OCI-LY7 (cell line): ENCODE data around the gene SREBF1. TPM values are rescaled to one million over a fixed set of nuclear protein-coding genes. Genes with fewer than 3 reads are reported as not detected.

Experiments
- BruUV-seq: library from RNA; stranded (reverse); fragments of 400-500 nt; replicated peaks from 2 replicates; lab custom pipeline; 2021; lab: Mats Ljungman, UMichigan
- CTCF ChIA-PET: fragments of 300-600 bp; sonication (Branson Sonifier 250); formaldehyde crosslinking; loops from one replicate; lab custom pipeline; 2022; ENCODE audit warnings: antibody characterized with exemption; ENCODE audit not compliant: unreplicated experiment; lab: Charles Lee
- POLR2A ChIA-PET: fragments of 300-600 bp; sonication (Branson Sonifier 250); formaldehyde crosslinking; loops from one replicate; lab custom pipeline; 2022; ENCODE audit warnings: antibody characterized with exemption; lab: Charles Lee
- DNase-seq: peaks from one replicate; pipeline ENCODE4 v3.0.0-alpha.2; 2015; ENCODE audit warnings: low spot score
- H2AFZ ChIP-seq: fragments of 200-600 bp; sonication (generic), shearing (Covaris generic); 2 replicates; pipeline ENCODE4 v1.6.1; 2014; ENCODE audit warnings: mild to moderate bottlenecking, antibody characterized with exemption, low read length, moderate library complexity
- H3K27ac ChIP-seq: fragments of 200-600 bp; sonication (generic); 2 replicates; pipeline ENCODE4 v1.5.1; 2014; ENCODE audit warnings: mixed run types, low read depth, mild to moderate bottlenecking, moderate library complexity, low read length, inconsistent platforms; ENCODE audit not compliant: poor library complexity, severe bottlenecking
- H3K36me3 ChIP-seq: fragments of 200-600 bp; sonication (generic); 2 replicates; pipeline ENCODE4 v1.6.1; 2014; ENCODE audit warnings: mild to moderate bottlenecking, antibody characterized with exemption, low read length, moderate library complexity, mixed read lengths; ENCODE audit not compliant: insufficient read depth
- H3K4me1 ChIP-seq: fragments of 200-600 bp; sonication (generic); 2 replicates; pipeline ENCODE4 v1.5.1; 2014; ENCODE audit warnings: mild to moderate bottlenecking, low read length; ENCODE audit not compliant: insufficient read depth, poor library complexity, severe bottlenecking
- H3K4me2 ChIP-seq: fragments of 200-600 bp; sonication (generic); 2 replicates; pipeline ENCODE4 v1.6.1; 2014; ENCODE audit warnings: mild to moderate bottlenecking, low read length
- H3K4me3 ChIP-seq: fragments of 200-600 bp; sonication (generic); 2 replicates; pipeline ENCODE4 v1.5.1; 2014; ENCODE audit warnings: mild to moderate bottlenecking, low read depth, low read length; ENCODE audit not compliant: poor library complexity, severe bottlenecking
- H3K79me2 ChIP-seq: fragments of 200-600 bp; sonication (generic); 2 replicates; pipeline ENCODE4 v1.6.1; 2016; ENCODE audit warnings: low read depth, mild to moderate bottlenecking, low read length, moderate library complexity, mixed read lengths; ENCODE audit not compliant: insufficient read depth
- H3K9me2 ChIP-seq: fragments of 200-600 bp; sonication (generic); 2 replicates; pipeline ENCODE4 v1.6.1; 2016; ENCODE audit warnings: mild to moderate bottlenecking, low read length, mixed read lengths; ENCODE audit not compliant: insufficient read depth
- H3K9me3 ChIP-seq: fragments of 200-600 bp; sonication (generic); 2 replicates; pipeline ENCODE4 v1.6.1; 2014; ENCODE audit warnings: mild to moderate bottlenecking, mixed run types, low read length, mixed read lengths
- H4K20me1 ChIP-seq: fragments of 200-600 bp; sonication (generic); 2 replicates; pipeline ENCODE4 v1.6.1; 2014; ENCODE audit warnings: mild to moderate bottlenecking, antibody characterized with exemption, low read length, moderate library complexity, mixed read lengths; ENCODE audit not compliant: insufficient read depth
- EZH2phosphoT487 ChIP-seq: fragments of 200-600 bp; sonication (generic); IDR thresholded peaks from 2 replicates; pipeline ENCODE4 v1.6.1; 2018; ENCODE audit warnings: low read depth, borderline replicate concordance, mild to moderate bottlenecking, mixed run types, antibody characterized with exemption, low read length, moderate library complexity, mixed read lengths
- intact Hi-C: fragments of 100-400 bp; cut with micrococcal nuclease; formaldehyde crosslinking; loops from one replicate; pipeline ENCODE4 v1.10.0; 2022; ENCODE audit not compliant: unreplicated experiment
- total RNA-seq, 2 experiments: library from RNA; depleted of rRNA in 1 of 2; stranded (reverse); fragments of >200 nt in 1 of 2; shearing (Covaris generic) in 1 of 2; gene quantifications; 2 replicates each; pipeline ENCODE4 v1.2.3, GENCODE V29; 2014 to 2022
- TF ChIP-seq, protein P1 (sequence below): fragments of 200-600 bp; sonication (generic); conservative IDR thresholded peaks from 2 replicates; pipeline ENCODE4 v1.5.1; 2014; ENCODE audit warnings: mild to moderate bottlenecking, antibody characterized with exemption, low read length, moderate library complexity, mixed read lengths

Gene SREBF1
- total RNA-seq, 2 experiments from 2014 or later = 70.4 to 187 TPM

- H3K36me3 ChIP-seq = peaks cover 24% of the 10 kb centered on the region
- no peaks in the 10 kb centered on the region for H3K9me3 ChIP-seq
- POLR2A ChIA-PET = interaction anchor here (1.0 to 2.5 kb wide), 5 partner anchors 8 to 44 kb away, joined by 3 to 10 read pairs (median 4); no protein-coding TSS in a partner anchor
- H3K27ac ChIP-seq = peak overlapping the region; percentile 88
- peaks cover 69% of the 10 kb centered on the region for H3K4me1 ChIP-seq
- no peak for TF ChIP-seq EZH2phosphoT487
- TF ChIP-seq, protein P1, sequence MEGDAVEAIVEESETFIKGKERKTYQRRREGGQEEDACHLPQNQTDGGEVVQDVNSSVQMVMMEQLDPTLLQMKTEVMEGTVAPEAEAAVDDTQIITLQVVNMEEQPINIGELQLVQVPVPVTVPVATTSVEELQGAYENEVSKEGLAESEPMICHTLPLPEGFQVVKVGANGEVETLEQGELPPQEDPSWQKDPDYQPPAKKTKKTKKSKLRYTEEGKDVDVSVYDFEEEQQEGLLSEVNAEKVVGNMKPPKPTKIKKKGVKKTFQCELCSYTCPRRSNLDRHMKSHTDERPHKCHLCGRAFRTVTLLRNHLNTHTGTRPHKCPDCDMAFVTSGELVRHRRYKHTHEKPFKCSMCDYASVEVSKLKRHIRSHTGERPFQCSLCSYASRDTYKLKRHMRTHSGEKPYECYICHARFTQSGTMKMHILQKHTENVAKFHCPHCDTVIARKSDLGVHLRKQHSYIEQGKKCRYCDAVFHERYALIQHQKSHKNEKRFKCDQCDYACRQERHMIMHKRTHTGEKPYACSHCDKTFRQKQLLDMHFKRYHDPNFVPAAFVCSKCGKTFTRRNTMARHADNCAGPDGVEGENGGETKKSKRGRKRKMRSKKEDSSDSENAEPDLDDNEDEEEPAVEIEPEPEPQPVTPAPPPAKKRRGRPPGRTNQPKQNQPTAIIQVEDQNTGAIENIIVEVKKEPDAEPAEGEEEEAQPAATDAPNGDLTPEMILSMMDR = no peak
- H3K79me2 ChIP-seq = peaks cover 51% of the 10 kb centered on the region
- intact Hi-C loops = no loop called here
- CTCF ChIA-PET = interaction anchor here (0.7 to 1.1 kb wide), 2 partner anchors 13 to 19 kb away, joined by 3 to 4 read pairs; no protein-coding TSS in a partner anchor
- no peak for DNase-seq
- no peaks in the 10 kb centered on the region for H4K20me1 ChIP-seq
- no peak overlapping the region for H2AFZ ChIP-seq
- no TSS peak for BruUV-seq
- peak overlapping the region; percentile 93 for H3K4me2 ChIP-seq
- no peaks in the 10 kb centered on the region for H3K9me2 ChIP-seq
- H3K4me3 ChIP-seq = peak overlapping the region; percentile 77
These were observed 1.8 kb downstream of the SREBF1 start for GRCh38 chr17:17834974-17835373.

- peak overlapping the region; percentile 93 for H3K4me2 ChIP-seq
- peak overlapping the region; percentile 77 for H3K4me3 ChIP-seq
- no peaks in the 10 kb centered on the region for H3K9me3 ChIP-seq
- TSS peak; percentile 59 for BruUV-seq
- H3K9me2 ChIP-seq = no peaks in the 10 kb centered on the region
- H3K4me1 ChIP-seq = peaks cover 67% of the 10 kb centered on the region
- ChIA-PET CTCF (interaction anchor here (0.5 kb wide), 1 partner anchor 21 kb away, joined by 3 read pairs; no protein-coding TSS in a partner anchor), POLR2A (interaction anchor here (0.9 to 1.3 kb wide), 6 partner anchors 11 to 76 kb away, joined by 3 to 5 read pairs (median 4); no protein-coding TSS in a partner anchor)
- H3K79me2 ChIP-seq = peaks cover 52% of the 10 kb centered on the region
- peak overlapping the region; percentile 88 for H3K27ac ChIP-seq
- DNase-seq = peak; percentile 34
- H3K36me3 ChIP-seq = peaks cover 24% of the 10 kb centered on the region
- intact Hi-C loops = no loop called here
- H2AFZ ChIP-seq = no peak overlapping the region; the same call in 1 of the 2 replicates
- no peak for TF ChIP-seq EZH2phosphoT487
- TF ChIP-seq, protein P1 = no peak
- H4K20me1 ChIP-seq = no peaks in the 10 kb centered on the region
These were observed 3.0 kb downstream of the SREBF1 start for GRCh38 chr17:17833658-17834357.

GRCh38 chr17:17832032-17832363 lies 4.8 kb downstream of the SREBF1 start:
- no TSS peak for BruUV-seq
- Histone ChIP-seq H3K4me2 (no peak overlapping the region), H3K9me3 (no peaks in the 10 kb centered on the region), H3K4me3 (no peak overlapping the region), H4K20me1 (no peaks in the 10 kb centered on the region), H2AFZ (no peak overlapping the region), H3K27ac (no peak overlapping the region), H3K4me1 (peaks cover 67% of the 10 kb centered on the region), H3K9me2 (no peaks in the 10 kb centered on the region), H3K36me3 (peaks cover 25% of the 10 kb centered on the region), H3K79me2 (peaks cover 52% of the 10 kb centered on the region)
- CTCF ChIA-PET = no interaction called here
- DNase-seq = no peak
- no peak for TF ChIP-seq EZH2phosphoT487
- TF ChIP-seq, protein P1 = no peak
- intact Hi-C loops = no loop called here
- POLR2A ChIA-PET = interaction anchor here (0.6 kb wide), 1 partner anchor 189 kb away, joined by 4 read pairs; no protein-coding TSS in a partner anchor
